Thyroid gland (tissue), 4 donors: ENCODE data around the gene NRARP.

ENCODE experiments used
- CTCF ChIP-seq, 6 experiments: fragments of 200-600 bp in 3 of 6; fragments of 450-650 bp in 3 of 6; sonication (generic) in 3 of 6; IDR thresholded peaks; one replicate each; pipeline ENCODE4 v1.5.1; 2016 to 2019; ENCODE audit warnings: antibody characterized with exemption in 6 of 6, mild to moderate bottlenecking in 2 of 6, inconsistent platforms in 1 of 6, moderate library complexity in 1 of 6
- POLR2A ChIP-seq, 2 donors: fragments of 450-650 bp; IDR thresholded peaks; one replicate each; pipeline ENCODE4 v1.6.1; 2017; ENCODE audit warnings: antibody characterized with exemption in 2 of 2, mild to moderate bottlenecking in 2 of 2, moderate library complexity in 1 of 2

GRCh38 chr9:137325124-137325523 is 23.1 kb upstream of the NRARP start:
- TF ChIP-seq CTCF (IDR thresholded peaks at IDR 0.05): no peak
- no peak for TF ChIP-seq POLR2A (IDR thresholded peaks at IDR 0.05)
